Duodenal mucosa (tissue), 2 donors: ENCODE results near the gene CYP4F22.
"Not testable (repeated sequence)": the region's sequence is repeated elsewhere in the genome, so short reads cannot be mapped to it uniquely, and the experiment has no call there.

ENCODE experiments used
- H3K27ac ChIP-seq: one replicate; pipeline ENCODE4 v1.7.0; 2013; ENCODE audit warnings: low read depth, low read length
- H3K27me3 ChIP-seq, 2 donors: one replicate each; pipeline ENCODE4 v1.7.0; 2013; ENCODE audit warnings: low read length in 2 of 2, control low read depth in 1 of 2; ENCODE audit not compliant: insufficient read depth in 2 of 2, control insufficient read depth in 1 of 2
- H3K36me3 ChIP-seq, 2 donors: one replicate each; pipeline ENCODE4 v1.7.0; 2013; ENCODE audit warnings: low read length in 2 of 2, control low read depth in 1 of 2; ENCODE audit not compliant: insufficient read depth in 2 of 2, control insufficient read depth in 1 of 2
- H3K4me1 ChIP-seq, 2 donors: one replicate each; pipeline ENCODE4 v1.7.0; 2013; ENCODE audit warnings: low read length in 2 of 2, control low read depth in 1 of 2; ENCODE audit not compliant: insufficient read depth in 2 of 2, control insufficient read depth in 1 of 2
- H3K4me3 ChIP-seq, 2 donors: one replicate each; pipeline ENCODE4 v1.7.0; 2013; ENCODE audit warnings: low read length in 2 of 2, low read depth in 1 of 2
- H3K9ac ChIP-seq, 2 donors: one replicate each; pipeline ENCODE4 v1.7.0; 2013; ENCODE audit warnings: low read length in 2 of 2, low read depth in 1 of 2
- H3K9me3 ChIP-seq, 2 donors: one replicate each; pipeline ENCODE4 v1.7.0; 2013; ENCODE audit warnings: low read length in 2 of 2, control low read depth in 1 of 2; ENCODE audit not compliant: control insufficient read depth in 1 of 2

Gene CYP4F22

GRCh38 chr19:15516363-15516762 is 8.0 kb downstream of the CYP4F22 start:
- Histone ChIP-seq H3K36me3 (no peaks in the 10 kb centered on the region), H3K4me1 (peaks cover 0 to 3% of the 10 kb centered on the region in 2 donors), H3K9me3 (no peaks in the 10 kb centered on the region), H3K4me3 (no peak overlapping the region), H3K27ac (no peak overlapping the region), H3K27me3 (peaks cover 0 to 5% of the 10 kb centered on the region in 2 donors), H3K9ac (no peak overlapping the region)

- Histone ChIP-seq H3K36me3 (no peaks in the 10 kb centered on the region), H3K9me3 (no peaks in the 10 kb centered on the region), H3K4me3 (no peak overlapping the region), H3K9ac (no peak overlapping the region), H3K27me3 (no peaks in the 10 kb centered on the region), H3K4me1 (peaks cover 0 to 3% of the 10 kb centered on the region in 2 donors), H3K27ac (no peak overlapping the region)
Measured at GRCh38 chr19:15517778-15518177, 9.5 kb downstream of the CYP4F22 start.

DNA sequence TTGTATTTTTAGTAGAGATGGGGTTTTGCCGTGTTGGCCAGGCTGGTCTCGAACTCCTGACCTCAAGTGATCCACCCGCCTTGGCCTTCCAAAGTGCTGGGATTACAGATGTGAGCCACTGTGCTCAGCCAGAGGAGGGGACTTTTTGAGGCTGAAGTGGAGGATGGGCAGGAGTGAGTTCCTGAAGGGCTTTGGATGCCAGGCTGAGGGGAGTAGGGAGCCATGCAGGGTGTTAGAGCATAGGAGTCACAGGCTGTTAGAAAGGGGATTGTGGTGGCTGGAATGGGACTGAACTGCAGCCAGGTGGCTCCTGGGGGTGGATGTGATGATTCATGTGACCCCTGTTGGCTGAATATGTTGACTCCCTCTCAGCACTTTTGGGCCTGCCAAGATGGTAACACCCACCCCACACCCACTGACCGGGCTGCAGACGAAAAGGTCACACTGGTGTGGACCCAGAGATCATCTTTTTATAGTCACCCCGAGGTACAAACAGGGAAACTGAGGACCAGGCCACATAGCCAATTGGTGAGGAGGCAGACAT is 11.2 kb downstream of the CYP4F22 start:
- Histone ChIP-seq H3K36me3 (no peaks in the 10 kb centered on the region), H3K4me1 (peaks cover 0 to 3% of the 10 kb centered on the region in 2 donors), H3K9ac (no peak overlapping the region), H3K4me3 (no peak overlapping the region), H3K27me3 (no peaks in the 10 kb centered on the region), H3K9me3 (no peaks in the 10 kb centered on the region), H3K27ac (no peak overlapping the region)

- H3K9ac ChIP-seq = no peak overlapping the region
- peaks cover 0 to 1% of the 10 kb centered on the region in 2 donors for H3K9me3 ChIP-seq
- H3K36me3 ChIP-seq = no peaks in the 10 kb centered on the region
- no peak overlapping the region for H3K4me3 ChIP-seq
- H3K27ac ChIP-seq = no peak overlapping the region
- H3K4me1 ChIP-seq = no peaks in the 10 kb centered on the region
- H3K27me3 ChIP-seq = no peaks in the 10 kb centered on the region
Measured at GRCh38 chr19:15524781-15525180, 16.5 kb downstream of the CYP4F22 start.

GRCh38 chr19:15525291-15525690 is 17.0 kb downstream of the CYP4F22 start:
- no peak overlapping the region for H3K9ac ChIP-seq
- no peaks in the 10 kb centered on the region for H3K36me3 ChIP-seq
- H3K4me1 ChIP-seq = no peaks in the 10 kb centered on the region
- peaks cover 0 to 6% of the 10 kb centered on the region in 2 donors for H3K9me3 ChIP-seq
- no peak overlapping the region for H3K4me3 ChIP-seq
- no peak overlapping the region for H3K27ac ChIP-seq
- no peaks in the 10 kb centered on the region for H3K27me3 ChIP-seq

DNA sequence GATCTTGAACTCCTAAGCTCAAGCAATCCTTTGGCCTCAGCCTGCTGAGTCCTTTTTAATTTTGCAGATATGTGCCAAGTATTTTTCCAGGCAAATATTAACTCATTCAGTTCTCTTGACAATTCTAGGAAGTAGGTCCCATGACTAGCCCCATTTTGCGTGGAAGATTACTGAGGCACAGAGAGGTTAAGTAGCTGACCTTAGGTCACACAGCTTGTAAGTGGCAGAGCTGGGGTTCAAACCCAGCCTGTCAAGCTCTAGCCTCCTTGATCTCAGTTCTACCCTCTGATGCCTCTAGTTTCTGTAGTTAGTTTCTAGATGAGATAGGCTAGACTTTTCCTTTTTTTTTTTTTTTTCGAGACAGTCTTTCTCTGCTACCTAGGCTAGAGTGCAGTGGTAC is 18.1 kb downstream of the CYP4F22 start:
- H3K27ac ChIP-seq = no peak overlapping the region
- H3K9me3 ChIP-seq = peaks cover 0 to 9% of the 10 kb centered on the region in 2 donors
- no peaks in the 10 kb centered on the region for H3K4me1 ChIP-seq
- no peaks in the 10 kb centered on the region for H3K27me3 ChIP-seq
- H3K4me3 ChIP-seq = no peak overlapping the region
- H3K36me3 ChIP-seq = no peaks in the 10 kb centered on the region
- H3K9ac ChIP-seq = no peak overlapping the region

DNA sequence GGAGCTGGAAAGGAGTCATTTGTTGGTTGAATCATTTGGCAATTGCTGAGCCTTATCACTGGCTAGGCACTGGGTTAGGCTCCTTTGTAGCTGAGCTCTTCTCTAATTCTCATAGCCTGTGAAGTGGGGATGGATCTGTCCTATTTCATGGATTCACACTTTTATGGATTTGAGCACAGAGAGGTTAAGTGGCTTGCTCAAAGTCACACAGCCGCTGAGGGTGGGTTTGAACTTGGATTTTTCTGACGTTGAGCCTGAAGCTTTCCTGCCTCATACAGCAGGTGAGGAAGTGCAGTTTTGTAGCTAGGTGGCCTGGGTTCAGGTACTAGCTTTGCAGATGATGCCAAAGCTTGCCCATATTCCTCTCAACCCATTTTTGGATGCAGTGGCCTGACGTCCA is 19.4 kb downstream of the CYP4F22 start:
- H3K27ac ChIP-seq = no peak overlapping the region
- no peaks in the 10 kb centered on the region for H3K4me1 ChIP-seq
- no peak overlapping the region for H3K4me3 ChIP-seq
- peaks cover 0 to 9% of the 10 kb centered on the region in 2 donors for H3K9me3 ChIP-seq
- H3K9ac ChIP-seq = no peak overlapping the region
- H3K36me3 ChIP-seq = no peaks in the 10 kb centered on the region
- H3K27me3 ChIP-seq = no peaks in the 10 kb centered on the region

- Histone ChIP-seq H3K9ac (no peak overlapping the region), H3K36me3 (no peaks in the 10 kb centered on the region), H3K27me3 (no peaks in the 10 kb centered on the region), H3K27ac (no peak overlapping the region), H3K4me3 (no peak overlapping the region), H3K9me3 (peaks cover 0 to 9% of the 10 kb centered on the region in 2 donors), H3K4me1 (no peaks in the 10 kb centered on the region)
Measured at GRCh38 chr19:15529774-15530372, 21.5 kb downstream of the CYP4F22 start.

- H3K9me3 ChIP-seq = peaks cover 0 to 9% of the 10 kb centered on the region in 2 donors
- no peaks in the 10 kb centered on the region for H3K27me3 ChIP-seq
- no peaks in the 10 kb centered on the region for H3K4me1 ChIP-seq
- H3K9ac ChIP-seq = no peak overlapping the region
- H3K4me3 ChIP-seq = no peak overlapping the region
- H3K27ac ChIP-seq = no peak overlapping the region
- no peaks in the 10 kb centered on the region for H3K36me3 ChIP-seq
Measured at GRCh38 chr19:15532779-15533521, 24.6 kb downstream of the CYP4F22 start.

DNA sequence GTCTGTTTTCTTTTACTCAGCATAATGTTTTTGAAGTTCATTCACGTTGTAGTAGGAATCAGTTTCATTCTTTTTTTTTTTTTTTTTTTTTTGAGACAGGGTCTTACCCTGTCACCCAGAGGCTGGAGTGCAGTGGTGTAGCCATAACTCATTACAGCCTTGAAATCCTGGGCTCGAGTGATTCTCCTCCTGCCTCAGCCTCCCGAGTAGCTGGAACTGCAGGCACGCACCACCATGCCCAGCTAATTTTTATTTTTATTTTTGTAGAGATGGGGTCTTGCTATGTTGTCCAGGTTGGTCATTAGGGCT is 25.2 kb downstream of the CYP4F22 start:
- H3K9ac ChIP-seq, H3K36me3 ChIP-seq, H3K27me3 ChIP-seq, H3K9me3 ChIP-seq, H3K4me1 ChIP-seq, H3K4me3 ChIP-seq, H3K27ac ChIP-seq: not testable (repeated sequence)
